Myometrial cell (primary cell): Measurements from ENCODE around the gene DHRS3. TPM values are rescaled to one million over a fixed set of nuclear protein-coding genes. Genes with fewer than 3 reads are reported as not detected.

ENCODE experiments used
- total RNA-seq: library from RNA; depleted of rRNA; stranded (reverse); fragments of >200 nt; gene quantifications from 2 replicates; pipeline ENCODE4 v1.2.3, GENCODE V29; 2015

The DHRS3 gene
- 82.8 and 86.8 TPM in 2 replicates for total RNA-seq

GRCh38 chr1:12617901-12618660 is at the start of gene DHRS3:
DHRS3 (minus strand) TSS chr1:12618210; CDS start chr1:12617348, 862 bp downstream.

GRCh38 chr1:12643785-12644184 is 25.8 kb upstream of the DHRS3 start, which contains the start of gene AADACL4:
AADACL4 (plus strand) TSS chr1:12644085; CDS start chr1:12644547, 462 bp downstream.

Other genes starting within 250 kb of the DHRS3 start
- not detected in 2 replicates for gene AADACL4, start 25.9 kb upstream of the DHRS3 start, total RNA-seq
- gene AADACL3, start 97.9 kb upstream of the DHRS3 start, total RNA-seq = not detected in 2 replicates
- not detected in 2 replicates for gene CFAP107, start 128.0 kb upstream of the DHRS3 start, total RNA-seq
- not detected in 2 replicates for gene PRAMEF12, start 155.5 kb upstream of the DHRS3 start, total RNA-seq
- not detected in 2 replicates for gene PRAMEF1, start 173.2 kb upstream of the DHRS3 start, total RNA-seq
- gene PRAMEF11, start 213.2 kb upstream of the DHRS3 start, total RNA-seq = not detected in 2 replicates
- not detected in 2 replicates for gene HNRNPCL1, start 230.5 kb upstream of the DHRS3 start, total RNA-seq
- gene PRAMEF2, start 238.9 kb upstream of the DHRS3 start, total RNA-seq = not detected in 2 replicates